Subcutaneous adipose tissue (tissue), 4 donors: ENCODE data around the gene CCDC27. TPM values are rescaled to one million over a fixed set of nuclear protein-coding genes. Genes with fewer than 3 reads are reported as not detected.

Experiments
- total RNA-seq, 4 donors: library from RNA; depleted of rRNA; stranded (reverse); fragments of >200 nt; gene quantifications; one replicate each; pipeline ENCODE4 v1.1.0, GENCODE V29; 2016
- TF ChIP-seq, protein P1 (sequence below): fragments of 450-650 bp; IDR thresholded peaks from one replicate; pipeline ENCODE4 v1.5.1; 2016; ENCODE audit warnings: low read depth, mild to moderate bottlenecking, control low read depth, antibody characterized with exemption, moderate library complexity

Gene CCDC27
- total RNA-seq, 4 donors from 2014 or later: not detected

DNA sequence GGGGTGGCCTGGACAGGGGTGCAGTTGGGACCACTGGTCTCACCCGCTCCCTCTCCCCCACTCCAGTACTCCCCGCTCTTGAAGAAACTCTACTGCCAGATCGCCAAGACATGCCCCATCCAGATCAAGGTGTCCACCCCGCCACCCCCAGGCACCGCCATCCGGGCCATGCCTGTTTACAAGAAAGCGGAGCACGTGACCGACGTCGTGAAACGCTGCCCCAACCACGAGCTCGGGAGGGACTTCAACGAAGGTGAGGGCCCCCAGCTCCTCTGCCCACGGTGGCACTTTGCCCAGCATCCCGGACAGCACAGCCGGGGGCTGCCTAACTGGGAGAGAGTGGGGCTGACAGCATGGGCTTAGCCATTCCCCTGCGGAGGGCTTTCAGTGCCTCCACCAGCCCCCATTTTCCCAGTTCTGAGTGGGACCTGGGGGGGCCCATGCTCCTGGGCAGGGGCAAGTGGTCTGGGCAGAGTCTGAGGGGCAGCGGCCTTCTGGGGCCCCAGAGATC lies 30.2 kb upstream of the CCDC27 start:
- TF ChIP-seq, protein P1, sequence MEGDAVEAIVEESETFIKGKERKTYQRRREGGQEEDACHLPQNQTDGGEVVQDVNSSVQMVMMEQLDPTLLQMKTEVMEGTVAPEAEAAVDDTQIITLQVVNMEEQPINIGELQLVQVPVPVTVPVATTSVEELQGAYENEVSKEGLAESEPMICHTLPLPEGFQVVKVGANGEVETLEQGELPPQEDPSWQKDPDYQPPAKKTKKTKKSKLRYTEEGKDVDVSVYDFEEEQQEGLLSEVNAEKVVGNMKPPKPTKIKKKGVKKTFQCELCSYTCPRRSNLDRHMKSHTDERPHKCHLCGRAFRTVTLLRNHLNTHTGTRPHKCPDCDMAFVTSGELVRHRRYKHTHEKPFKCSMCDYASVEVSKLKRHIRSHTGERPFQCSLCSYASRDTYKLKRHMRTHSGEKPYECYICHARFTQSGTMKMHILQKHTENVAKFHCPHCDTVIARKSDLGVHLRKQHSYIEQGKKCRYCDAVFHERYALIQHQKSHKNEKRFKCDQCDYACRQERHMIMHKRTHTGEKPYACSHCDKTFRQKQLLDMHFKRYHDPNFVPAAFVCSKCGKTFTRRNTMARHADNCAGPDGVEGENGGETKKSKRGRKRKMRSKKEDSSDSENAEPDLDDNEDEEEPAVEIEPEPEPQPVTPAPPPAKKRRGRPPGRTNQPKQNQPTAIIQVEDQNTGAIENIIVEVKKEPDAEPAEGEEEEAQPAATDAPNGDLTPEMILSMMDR: no peak

DNA sequence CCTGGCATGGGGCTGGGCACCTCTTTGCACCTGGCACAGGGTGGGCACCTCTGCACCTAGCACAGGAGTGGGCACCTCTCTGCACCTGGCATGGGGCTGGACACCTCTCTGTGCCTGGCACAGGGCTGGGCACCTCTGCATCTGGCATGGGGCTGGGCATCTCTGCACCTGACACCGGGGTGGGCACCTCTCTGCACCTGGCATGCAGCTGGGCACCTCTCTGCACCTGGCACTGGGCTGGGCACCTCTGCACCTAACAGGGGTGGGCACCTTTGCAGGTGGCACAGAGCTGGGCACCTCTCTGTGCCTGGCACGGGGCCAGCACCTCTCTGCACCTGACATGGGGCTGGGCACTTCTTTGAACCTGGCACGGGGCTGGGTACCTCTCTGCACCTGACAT lies 29.4 kb upstream of the CCDC27 start:
- TF ChIP-seq, protein P1: no peak

DNA sequence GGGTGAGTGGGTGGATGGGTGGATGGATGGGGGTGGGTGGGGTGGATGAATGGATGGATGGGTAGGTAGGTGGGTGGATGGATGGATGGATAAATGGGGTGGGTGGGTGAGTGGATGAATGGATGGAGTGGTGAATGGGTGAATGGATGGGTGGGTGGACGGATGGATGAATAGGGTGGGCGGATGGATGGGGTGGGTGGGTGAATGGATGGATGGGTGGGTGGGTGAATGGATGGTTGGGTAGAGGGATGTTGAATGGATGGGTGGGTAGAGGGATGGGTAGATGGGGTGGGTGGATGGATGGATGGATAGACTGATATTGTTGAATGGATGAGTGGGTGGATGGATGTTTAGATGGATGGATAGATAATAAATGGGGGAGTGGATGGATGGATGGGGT lies 26.9 kb upstream of the CCDC27 start:
- TF ChIP-seq, protein P1: no peak

DNA sequence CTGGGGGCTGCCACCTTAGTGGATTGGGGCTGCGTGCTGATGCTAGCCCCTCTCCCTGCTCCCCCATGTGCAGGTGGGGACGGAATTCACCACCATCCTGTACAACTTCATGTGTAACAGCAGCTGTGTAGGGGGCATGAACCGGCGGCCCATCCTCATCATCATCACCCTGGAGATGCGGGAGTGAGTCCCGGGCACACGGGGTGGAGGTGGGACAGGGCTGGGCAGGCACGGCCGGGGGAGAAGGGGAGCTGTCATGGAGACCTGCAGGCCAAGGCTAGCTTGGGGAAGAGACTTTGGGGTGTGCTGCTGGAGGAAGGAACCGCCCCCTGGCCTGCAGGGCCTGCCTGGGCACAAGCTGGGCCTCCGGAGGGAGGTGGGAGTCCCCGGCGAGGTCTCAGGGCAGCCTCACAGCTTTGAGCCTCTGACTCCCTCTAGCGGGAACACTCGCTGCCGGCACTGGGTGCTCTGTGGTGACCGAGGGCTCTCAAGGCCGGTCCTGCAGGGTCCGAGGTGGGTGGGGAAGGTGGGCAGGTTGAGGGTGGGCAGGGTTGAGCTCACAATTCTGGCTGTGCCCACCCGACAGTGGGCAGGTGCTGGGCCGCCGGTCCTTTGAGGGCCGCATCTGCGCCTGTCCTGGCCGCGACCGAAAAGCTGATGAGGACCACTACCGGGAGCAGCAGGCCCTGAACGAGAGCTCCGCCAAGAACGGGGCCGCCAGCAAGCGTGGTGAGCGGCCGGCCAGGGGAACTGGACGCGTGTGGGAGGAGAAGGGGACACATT lies 25.0 kb upstream of the CCDC27 start:
- TF ChIP-seq, protein P1: no peak

DNA sequence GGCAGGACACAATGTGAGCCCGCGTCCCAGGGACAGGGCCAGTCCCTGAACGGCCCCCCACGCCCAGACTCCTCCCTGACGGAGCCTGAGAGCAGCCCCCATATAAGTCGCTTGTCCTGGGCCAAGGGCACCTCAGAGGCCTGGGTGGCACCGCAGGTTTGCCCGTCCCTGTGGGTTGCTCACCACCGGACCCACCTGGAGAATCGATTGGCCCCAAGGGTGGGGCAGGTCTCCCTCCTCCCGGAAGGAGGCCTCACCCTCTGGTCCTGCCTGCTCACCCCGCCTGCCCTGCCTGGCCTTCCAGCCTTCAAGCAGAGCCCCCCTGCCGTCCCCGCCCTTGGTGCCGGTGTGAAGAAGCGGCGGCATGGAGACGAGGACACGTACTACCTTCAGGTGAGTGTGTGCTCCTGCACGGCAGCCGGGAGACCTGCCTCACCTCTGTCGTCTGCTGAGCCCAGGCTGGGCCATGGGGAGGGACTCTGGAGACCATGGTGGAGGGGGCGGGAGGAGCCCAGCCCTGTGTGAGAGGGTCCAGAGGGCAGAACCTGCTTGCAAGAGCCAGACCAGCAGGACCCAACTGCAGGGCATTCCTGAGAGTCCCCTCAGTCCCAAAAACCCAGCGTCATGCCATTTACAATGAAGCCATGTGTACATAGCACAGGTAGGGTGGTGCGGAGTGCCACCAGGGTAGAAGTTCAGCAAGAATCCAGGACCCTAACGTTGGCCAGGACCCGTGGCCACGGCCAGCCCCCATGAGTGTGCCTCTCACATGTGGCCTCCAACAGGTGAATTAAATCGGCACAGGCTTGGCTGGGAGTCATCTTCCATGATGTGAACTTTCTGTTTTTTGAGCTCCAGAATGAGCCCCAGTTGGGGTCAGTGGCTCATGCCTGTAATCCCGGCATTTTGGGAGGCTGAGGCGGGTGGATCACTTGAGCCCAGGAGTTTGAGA lies 24.1 kb upstream of the CCDC27 start:
- TF ChIP-seq, protein P1: no peak

DNA sequence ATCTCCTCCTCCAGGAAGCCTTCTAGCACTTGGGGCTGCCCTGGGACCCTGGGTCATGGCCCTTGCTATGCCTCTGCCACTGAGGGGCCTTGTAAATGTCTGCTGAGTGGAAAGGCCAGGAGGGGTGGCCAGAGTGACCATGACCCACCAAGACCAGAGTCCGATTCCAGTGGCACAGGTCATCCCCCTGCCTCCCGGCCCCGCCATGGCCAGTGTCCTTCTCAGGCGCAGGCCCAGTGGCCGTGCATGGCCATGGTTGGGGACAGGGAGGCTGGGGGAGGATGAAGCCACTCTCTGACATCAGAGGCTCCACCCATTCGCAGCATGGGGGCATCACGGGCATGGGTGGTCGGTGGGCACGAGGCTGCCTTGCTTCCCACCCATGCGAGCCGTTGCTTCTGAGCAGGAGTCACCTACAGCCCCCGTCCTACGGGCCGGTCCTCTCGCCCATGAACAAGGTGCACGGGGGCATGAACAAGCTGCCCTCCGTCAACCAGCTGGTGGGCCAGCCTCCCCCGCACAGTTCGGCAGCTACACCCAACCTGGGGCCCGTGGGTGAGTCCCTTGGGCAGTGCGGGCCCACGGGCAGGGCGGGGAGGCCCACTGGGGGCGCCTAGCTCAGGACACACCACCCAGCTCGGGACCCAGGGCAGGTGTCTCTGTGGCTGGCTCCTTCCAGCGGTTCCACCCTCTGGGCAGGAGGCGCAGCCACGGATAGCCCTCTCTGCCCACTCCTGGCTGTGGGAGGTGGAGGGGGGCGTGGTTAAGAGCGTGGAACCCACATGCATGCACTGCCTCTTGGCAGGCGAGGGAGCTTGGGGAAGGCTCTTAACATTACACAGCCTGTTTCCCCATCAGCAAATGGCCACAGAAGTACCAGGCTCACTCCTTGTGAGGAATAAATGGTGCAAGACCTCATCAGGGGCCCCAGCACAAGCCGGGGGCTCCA lies 22.4 kb upstream of the CCDC27 start:
- TF ChIP-seq, protein P1: no peak
